Activated CD8-positive, alpha-beta T cell treated with anti-CD3 and anti-CD28 coated beads for 36 hours (primary cell): ENCODE data around the gene DNAJC1. TPM values are rescaled to one million over a fixed set of nuclear protein-coding genes. Genes with fewer than 3 reads are reported as not detected.

Source experiments
- ATAC-seq: fragments of 200-7000 bp; cut with Tn5 transposase; one replicate; pipeline ENCODE4 v1.10.0; 2021; ENCODE audit warnings: mild to moderate bottlenecking, moderate library complexity
- CTCF ChIA-PET: fragments of 350-600 bp; sonication (Branson Sonifier 250); formaldehyde crosslinking; loops from one replicate; lab custom pipeline; 2021; ENCODE audit warnings: antibody characterized with exemption; lab: Charles Lee
- POLR2A ChIA-PET: fragments of 350-600 bp; sonication (Branson Sonifier 250); formaldehyde crosslinking; loops from one replicate; lab custom pipeline; 2021; ENCODE audit warnings: antibody characterized with exemption; lab: Charles Lee
- DNase-seq: peaks from one replicate; pipeline ENCODE4 v3.0.0-alpha.2; 2020
- H3K27ac Mint-ChIP-seq: one replicate; pipeline ENCODE4 v1.8.0; 2021; ENCODE audit warnings: mild to moderate bottlenecking, mixed read lengths
- H3K27me3 Mint-ChIP-seq: one replicate; pipeline ENCODE4 v1.8.0; 2021; ENCODE audit warnings: mixed read lengths
- H3K36me3 Mint-ChIP-seq: one replicate; pipeline ENCODE4 v1.8.0; 2021; ENCODE audit warnings: low read depth, mixed read lengths
- H3K4me1 Mint-ChIP-seq: one replicate; pipeline ENCODE4 v1.8.0; 2021; ENCODE audit warnings: low read depth, mixed read lengths
- H3K4me3 Mint-ChIP-seq: one replicate; pipeline ENCODE4 v1.8.0; 2021; ENCODE audit warnings: mild to moderate bottlenecking, moderate library complexity, mixed read lengths
- H3K9me3 Mint-ChIP-seq: one replicate; pipeline ENCODE4 v1.8.0; 2021; ENCODE audit warnings: mixed read lengths
- CTCF ChIP-seq: fragments of 200-600 bp; IDR thresholded peaks from one replicate; pipeline ENCODE4 v1.8.0; 2022; ENCODE audit warnings: antibody characterized with exemption, mild to moderate bottlenecking
- intact Hi-C: fragments of 100-400 bp; cut with micrococcal nuclease; formaldehyde crosslinking; loops from one replicate; pipeline ENCODE4 v1.10.0; 2022
- total RNA-seq, 2 experiments: library from RNA; stranded (reverse); gene quantifications; one replicate each; pipeline ENCODE4 v1.2.3, GENCODE V29; 2021

The DNAJC1 gene
- total RNA-seq, 2 experiments from 2014 or later = 19.3 to 23.7 TPM

GRCh38 chr10:21978191-21978862, 25.2 kb downstream of the DNAJC1 start:
- no peak for TF ChIP-seq CTCF
- DNase-seq (no peak), ATAC-seq (no peak)
- intact Hi-C loops = no loop called here
- ChIA-PET CTCF (interaction anchor here (0.7 to 1.2 kb wide), 2 partner anchors 13 to 24 kb away, joined by 3 read pairs; no protein-coding TSS in a partner anchor), POLR2A (no interaction called here)
- H3K9me3 Mint-ChIP-seq = no peaks in the 10 kb centered on the region
- H3K4me1 Mint-ChIP-seq = peaks cover 12% of the 10 kb centered on the region
- no peak overlapping the region for H3K27ac Mint-ChIP-seq
- no peak overlapping the region for H3K4me3 Mint-ChIP-seq
- no peaks in the 10 kb centered on the region for H3K27me3 Mint-ChIP-seq
- H3K36me3 Mint-ChIP-seq = peaks cover 5% of the 10 kb centered on the region

DNA sequence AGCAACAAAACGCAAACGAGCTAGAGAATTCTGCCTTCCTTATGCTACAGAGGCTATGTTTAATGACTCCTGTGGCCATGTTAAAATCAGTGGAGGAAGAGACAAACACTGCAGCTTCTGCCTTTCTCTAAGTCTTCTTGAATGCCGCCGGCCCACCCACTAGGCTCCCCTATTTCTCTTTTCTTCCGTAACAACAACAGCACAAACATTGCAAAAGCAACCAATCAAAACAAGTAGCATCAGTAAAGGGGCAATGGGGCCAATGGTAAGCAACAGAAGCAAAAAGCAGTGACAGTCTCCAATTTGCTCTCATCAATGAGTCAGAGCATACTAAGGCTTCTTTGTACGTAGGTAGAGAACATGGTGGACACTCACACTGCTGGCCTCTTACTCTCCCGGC, 26.8 kb downstream of the DNAJC1 start:
- ChIA-PET CTCF (no interaction called here), POLR2A (interaction anchor here (1.1 kb wide), 1 partner anchor 12 kb away, joined by 3 read pairs; no protein-coding TSS in a partner anchor)
- no peak for TF ChIP-seq CTCF
- no peaks in the 10 kb centered on the region for H3K27me3 Mint-ChIP-seq
- intact Hi-C loops = no loop called here
- DNase-seq = no peak
- H3K4me1 Mint-ChIP-seq = peaks cover 18% of the 10 kb centered on the region
- no peaks in the 10 kb centered on the region for H3K9me3 Mint-ChIP-seq
- H3K27ac Mint-ChIP-seq = no peak overlapping the region
- no peak overlapping the region for H3K4me3 Mint-ChIP-seq
- H3K36me3 Mint-ChIP-seq = peaks cover 3% of the 10 kb centered on the region
- ATAC-seq = no peak

DNA sequence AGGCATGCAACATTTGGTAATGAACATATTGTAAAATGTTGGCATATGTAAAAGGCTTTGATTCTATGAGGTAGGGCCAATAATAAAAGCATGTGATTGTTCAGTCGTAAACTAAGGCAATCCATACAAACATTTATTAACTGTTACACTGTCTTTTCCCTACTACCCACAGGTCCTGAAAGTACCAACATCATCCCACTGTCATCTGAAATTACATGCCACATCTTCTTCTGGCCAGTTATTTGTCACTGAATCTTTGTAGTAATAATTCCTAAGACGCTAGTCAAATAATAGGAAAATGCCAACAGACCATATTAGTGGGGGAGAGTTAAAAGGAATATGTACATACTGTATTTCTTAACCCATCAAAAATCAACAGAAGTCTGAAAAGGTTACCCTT, 27.2 kb downstream of the DNAJC1 start:
- POLR2A ChIA-PET = interaction anchor here (1.1 kb wide), 1 partner anchor 11 kb away, joined by 3 read pairs; no protein-coding TSS in a partner anchor
- ATAC-seq (no peak), DNase-seq (no peak)
- Mint-ChIP-seq H3K4me3 (no peak overlapping the region), H3K9me3 (no peaks in the 10 kb centered on the region), H3K4me1 (peaks cover 18% of the 10 kb centered on the region), H3K27me3 (no peaks in the 10 kb centered on the region), H3K27ac (no peak overlapping the region), H3K36me3 (no peaks in the 10 kb centered on the region)
- CTCF ChIA-PET = no interaction called here
- intact Hi-C loops = no loop called here
- TF ChIP-seq CTCF = no peak

DNA sequence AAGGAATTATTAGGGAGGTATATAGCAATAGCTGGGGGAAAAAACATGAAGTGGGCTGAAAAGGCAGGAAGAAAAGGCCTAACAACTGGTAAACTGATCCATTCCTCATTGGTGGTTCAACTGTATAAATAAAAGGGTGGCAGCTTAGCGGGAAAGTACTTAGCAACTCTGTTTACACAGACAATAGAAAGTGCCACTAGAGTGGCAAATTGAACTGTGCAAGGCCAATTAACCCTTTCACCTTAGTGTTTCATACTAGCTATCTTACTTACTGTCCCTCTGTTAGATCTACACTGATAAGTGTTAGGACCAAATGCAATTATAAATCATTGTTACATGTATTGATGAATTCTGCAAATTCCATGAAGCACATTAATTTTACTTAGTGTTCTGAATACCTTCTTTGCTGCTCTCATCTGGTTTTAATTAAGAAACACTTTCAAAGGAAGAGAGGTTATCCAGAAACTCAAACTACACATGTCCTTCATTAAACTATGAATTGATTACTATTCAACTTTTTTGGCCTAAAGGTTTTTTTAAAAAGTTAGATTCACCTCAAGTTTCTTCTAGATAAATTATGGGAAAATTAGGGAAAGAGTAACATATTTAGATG, 28.0 kb downstream of the DNAJC1 start:
- intact Hi-C loops = no loop called here
- H3K36me3 Mint-ChIP-seq = no peaks in the 10 kb centered on the region
- H3K4me1 Mint-ChIP-seq = peaks cover 15% of the 10 kb centered on the region
- H3K27me3 Mint-ChIP-seq = no peaks in the 10 kb centered on the region
- ATAC-seq (no peak), DNase-seq (no peak)
- POLR2A ChIA-PET = no interaction called here
- TF ChIP-seq CTCF = no peak
- H3K9me3 Mint-ChIP-seq = no peaks in the 10 kb centered on the region
- CTCF ChIA-PET = no interaction called here
- H3K27ac Mint-ChIP-seq = no peak overlapping the region
- no peak overlapping the region for H3K4me3 Mint-ChIP-seq

DNA sequence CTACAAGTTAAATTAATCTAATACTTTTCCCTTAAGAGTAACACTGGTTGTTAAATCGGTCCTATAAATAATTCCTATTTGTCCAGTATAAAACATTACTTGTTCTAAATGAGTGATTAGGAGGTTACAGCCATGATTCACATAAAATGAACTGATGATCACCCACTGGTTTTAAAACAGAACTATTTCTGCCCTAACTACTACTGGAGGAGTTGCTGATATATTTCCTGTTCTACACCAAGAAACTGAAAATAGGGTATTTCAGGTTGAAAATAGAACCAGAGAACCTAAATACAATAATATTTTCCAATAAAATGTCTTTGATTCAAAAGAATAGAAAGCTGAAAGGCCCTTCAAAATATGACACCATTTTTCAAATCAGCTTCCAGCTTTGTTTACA, 30.9 kb downstream of the DNAJC1 start:
- TF ChIP-seq CTCF = no peak
- H3K27ac Mint-ChIP-seq = no peak overlapping the region
- no peak overlapping the region for H3K4me3 Mint-ChIP-seq
- intact Hi-C loops = no loop called here
- H3K27me3 Mint-ChIP-seq = no peaks in the 10 kb centered on the region
- ChIA-PET CTCF (no interaction called here), POLR2A (no interaction called here)
- DNase-seq (no peak), ATAC-seq (peak; percentile 37)
- H3K36me3 Mint-ChIP-seq = no peaks in the 10 kb centered on the region
- H3K4me1 Mint-ChIP-seq = peaks cover 11% of the 10 kb centered on the region
- H3K9me3 Mint-ChIP-seq = no peaks in the 10 kb centered on the region
